Mucosa of gallbladder (tissue), 1 donor: ENCODE measurements around the gene C10orf105. TPM values are rescaled to one million over a fixed set of nuclear protein-coding genes. Genes with fewer than 3 reads are reported as not detected.
A peak's percentile ranks its signal among the peaks of the same experiment; 100 is the strongest.

Source experiments
- DNase-seq: peaks from one replicate; pipeline ENCODE4 v3.0.0-alpha.2; 2020; ENCODE audit warnings: low spot score
- total RNA-seq: library from RNA; stranded (reverse); gene quantifications from one replicate; pipeline ENCODE4 v1.2.1, GENCODE V29; 2021
- donor health status: DM: no; HTN: no; CAD: no.

C10orf105 gene
- total RNA-seq, 1 donor from 2014 or later: 0.06 TPM

- peak; percentile 59 for DNase-seq
Observed at GRCh38 chr10:71737001-71737833, 17.6 kb upstream of the C10orf105 start.

DNA sequence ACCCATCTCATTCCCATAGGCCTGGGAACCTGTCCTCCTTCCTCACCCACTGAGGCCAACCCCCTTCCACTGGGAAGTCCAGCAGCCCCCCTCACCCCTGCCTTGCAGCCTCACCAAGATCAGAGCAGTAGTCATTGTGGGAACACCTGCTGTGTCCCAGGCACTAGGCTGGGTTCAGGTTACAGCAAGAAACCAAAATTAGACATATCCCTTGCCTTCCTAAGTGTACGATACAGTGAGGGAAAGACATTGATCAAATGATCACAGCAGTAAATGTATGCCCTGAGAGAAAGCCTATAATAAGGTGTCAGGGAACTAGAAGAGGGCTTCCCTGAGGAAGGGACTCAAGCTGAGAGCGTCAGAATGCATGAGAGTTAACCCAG is 17.0 kb upstream of the C10orf105 start:
- no peak for DNase-seq

DNA sequence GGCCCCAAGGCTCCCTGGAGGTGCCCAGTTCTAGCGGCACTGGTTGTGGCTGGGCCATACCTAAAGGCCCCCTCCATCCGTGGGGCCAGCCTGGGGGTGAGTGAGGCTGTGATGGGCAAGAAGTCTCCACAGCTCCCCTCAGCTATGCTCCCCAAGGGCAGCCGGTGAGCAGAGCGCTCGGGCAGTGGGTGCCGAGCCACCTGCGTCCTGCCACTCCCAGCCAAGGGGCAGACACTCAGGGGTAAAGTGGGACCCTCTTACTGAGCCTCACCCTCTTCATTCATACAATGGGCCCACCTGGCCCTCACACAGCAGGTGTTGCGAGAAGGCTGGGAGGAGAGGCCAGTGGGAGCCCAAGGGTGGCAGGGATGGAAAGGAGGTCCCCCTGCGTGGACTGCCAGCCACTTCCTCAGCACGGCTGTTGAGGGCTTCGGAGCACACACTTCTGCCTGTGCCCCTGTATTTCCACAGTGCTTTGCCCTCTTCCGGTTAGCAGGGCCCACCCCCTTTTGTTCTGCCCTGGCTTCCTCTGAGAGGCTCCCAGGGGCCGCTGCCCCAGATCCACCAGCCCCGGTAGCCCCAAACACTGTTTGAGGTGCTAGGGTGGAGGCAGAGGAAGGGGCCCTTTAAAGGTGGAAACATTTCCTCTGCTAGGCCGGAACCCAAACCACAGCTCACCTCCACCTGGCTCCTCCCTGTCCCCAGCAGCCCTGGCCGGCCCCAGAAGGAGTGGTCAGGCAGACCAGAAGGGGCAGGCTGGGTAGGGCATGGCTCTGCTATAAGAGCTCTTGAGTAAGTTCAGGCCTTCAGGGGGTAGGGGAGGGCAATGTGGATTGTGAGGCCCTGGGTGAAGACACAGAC is 16.4 kb upstream of the C10orf105 start:
- no peak for DNase-seq

DNA sequence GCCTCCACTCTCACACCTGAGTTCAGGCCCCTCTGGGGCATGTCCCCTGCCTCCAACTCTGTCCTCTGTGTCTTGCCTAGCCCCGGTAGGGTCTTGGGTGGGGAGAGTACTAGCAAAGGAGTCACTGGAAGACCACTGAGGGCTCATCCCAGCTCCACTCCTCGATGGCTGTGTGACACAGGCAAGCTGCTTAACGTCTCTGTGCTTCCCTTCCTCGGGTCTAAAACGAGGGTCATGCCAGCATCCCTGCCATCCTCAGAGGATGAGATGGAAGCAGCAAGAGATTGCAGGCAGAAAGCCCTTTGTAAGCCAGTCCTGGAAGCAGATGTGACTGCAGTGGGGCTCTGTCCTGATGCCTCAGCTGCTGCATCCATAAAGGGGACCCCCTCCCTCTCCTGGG is 15.2 kb upstream of the C10orf105 start:
- DNase-seq: no peak

GRCh38 chr10:71731791-71732190 is 12.2 kb upstream of the C10orf105 start:
- DNase-seq: no peak

DNA sequence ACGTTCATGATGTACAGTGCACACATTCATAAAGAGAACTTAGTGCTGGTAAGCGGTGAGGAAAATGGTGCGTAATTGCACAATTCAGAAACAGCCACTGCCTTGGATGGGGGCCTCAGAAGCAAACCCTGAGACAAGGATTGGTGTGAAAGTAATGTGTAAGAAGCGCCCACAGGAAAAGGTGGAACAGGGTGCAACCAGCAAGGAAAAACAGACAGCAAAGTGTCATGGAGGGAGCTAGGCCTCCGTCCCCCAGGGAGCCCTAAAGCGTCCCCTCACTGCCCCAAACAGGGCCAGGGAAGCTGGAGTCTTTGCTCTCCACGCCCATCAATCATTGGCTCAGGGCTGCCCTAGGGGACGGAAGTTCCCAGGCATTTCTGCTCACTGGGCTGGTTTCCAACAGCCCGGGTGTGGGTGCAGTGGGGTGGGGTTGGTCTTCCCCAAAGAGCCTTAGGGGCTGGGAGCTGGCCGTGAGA is 9.6 kb upstream of the C10orf105 start:
- peak; percentile 60 for DNase-seq

- DNase-seq: peak; percentile 88
Observed at GRCh38 chr10:71727738-71728737, 8.5 kb upstream of the C10orf105 start.

DNA sequence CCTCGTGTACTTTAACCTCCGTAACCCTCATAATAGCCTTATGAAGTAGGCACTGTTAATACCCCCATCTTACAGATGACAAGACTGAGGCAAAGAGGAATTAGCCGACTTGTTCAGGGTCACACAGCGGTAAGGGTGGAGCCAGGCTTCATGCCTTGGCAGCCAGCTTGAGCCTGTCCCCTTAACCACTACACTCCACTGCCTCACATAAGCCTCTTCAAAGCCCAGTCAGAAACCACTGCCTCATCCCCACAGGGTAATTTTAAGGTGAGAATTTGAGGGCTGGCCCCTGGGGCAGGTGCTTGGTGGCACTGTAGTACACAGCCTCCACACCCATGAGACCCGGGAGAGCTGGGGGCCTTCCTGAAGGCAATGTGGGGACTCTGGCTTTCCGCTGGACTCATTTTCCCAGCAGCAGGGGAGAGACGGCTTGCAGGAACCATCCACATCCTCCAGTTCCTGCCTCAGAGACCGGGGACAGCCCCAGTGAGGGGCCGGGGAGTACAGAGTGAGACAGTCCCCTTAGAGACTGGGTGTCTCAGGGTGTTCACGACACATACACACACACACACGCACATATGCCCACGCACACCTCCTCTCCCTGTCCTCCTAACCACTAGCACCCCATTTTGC is 7.6 kb upstream of the C10orf105 start:
- no peak for DNase-seq

DNA sequence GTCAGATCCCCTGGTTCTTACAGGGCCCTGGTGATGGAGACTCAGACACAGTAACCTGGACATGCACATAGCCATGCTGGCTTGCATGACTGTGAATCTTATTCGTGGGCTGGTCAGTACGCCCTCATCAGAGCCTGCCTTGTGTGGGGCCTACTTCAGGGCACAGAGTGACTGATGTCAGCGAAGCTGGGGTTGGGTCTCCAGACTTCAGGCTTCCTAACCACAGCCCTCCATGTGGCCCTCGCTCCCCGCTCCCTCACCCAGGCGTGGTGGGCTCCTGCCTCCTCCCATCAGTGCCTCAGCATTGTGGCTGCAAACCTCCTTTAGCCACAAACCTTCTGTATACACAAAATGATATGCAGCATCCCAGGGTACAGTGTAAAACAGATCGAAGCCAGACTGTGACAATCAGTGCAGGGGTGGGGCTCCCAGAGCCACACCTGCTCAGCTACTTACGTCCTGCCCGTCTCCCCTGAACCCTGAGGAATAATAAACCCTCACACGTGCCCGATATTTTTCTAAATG is 7.1 kb upstream of the C10orf105 start:
- no peak for DNase-seq

- no peak for DNase-seq
Observed at GRCh38 chr10:71725998-71726579, 6.5 kb upstream of the C10orf105 start.

DNA sequence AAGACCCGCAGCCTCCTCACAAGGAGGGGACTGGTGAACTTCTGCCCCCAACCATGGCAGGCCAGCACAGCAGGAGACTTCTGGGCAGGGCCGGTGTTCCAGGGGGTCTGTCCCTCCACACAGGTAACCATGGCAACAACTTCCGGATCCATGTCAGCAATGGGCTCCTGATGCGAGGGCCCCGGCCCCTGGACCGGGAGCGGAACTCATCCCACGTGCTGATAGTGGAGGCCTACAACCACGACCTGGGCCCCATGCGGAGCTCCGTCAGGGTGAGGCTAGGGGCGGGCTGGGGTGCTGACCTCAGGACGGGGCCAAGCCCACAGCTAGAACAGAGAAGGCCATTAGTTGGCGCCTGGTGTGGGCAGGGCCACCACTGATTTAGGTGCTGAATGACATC is 5.7 kb upstream of the C10orf105 start:
- no peak for DNase-seq

GRCh38 chr10:71724539-71724938 is 5.0 kb upstream of the C10orf105 start:
- DNase-seq: no peak

- no peak for DNase-seq
Observed at GRCh38 chr10:71723311-71723710, 3.7 kb upstream of the C10orf105 start.

- DNase-seq: no peak
Observed at GRCh38 chr10:71722849-71723248, 3.3 kb upstream of the C10orf105 start.

DNA sequence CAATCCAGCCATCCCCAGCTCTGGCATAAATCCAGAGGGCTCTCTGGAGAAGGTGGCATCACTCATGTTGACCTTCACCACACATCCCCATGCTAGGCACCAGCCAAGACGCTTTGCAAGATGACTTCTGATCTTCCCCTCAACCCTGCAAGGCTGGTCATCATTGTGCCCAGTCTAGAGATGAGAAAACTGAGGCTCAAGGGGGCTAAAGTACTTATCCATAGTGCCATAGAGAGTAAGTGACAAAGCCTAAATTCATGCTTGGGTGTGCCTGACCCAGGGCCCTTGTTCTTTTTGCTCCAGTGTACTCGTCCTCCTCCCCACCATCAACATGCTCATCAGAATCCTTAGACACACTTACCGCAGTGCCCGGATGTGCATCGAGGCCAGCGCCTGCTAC is 1.7 kb upstream of the C10orf105 start:
- DNase-seq: no peak

DNA sequence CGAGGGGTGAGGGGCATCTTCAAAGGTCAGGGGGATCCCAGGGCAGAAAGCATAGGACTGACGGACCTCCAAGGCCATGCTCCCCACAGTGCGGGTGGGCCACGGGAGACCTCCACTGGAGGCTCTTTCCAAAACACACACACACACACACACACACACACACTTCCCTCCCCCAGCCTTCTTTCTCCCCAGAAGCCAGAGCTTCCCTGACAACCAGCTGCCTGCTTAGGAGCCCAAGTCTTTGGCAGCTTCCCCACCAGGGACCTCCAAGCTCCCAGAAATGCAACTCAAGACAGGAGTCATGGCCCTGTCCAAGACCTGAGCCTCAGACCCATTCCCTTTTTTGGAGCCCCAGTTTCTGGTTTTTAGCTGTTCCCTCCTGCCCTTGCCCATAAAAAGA is 710 bp upstream of the C10orf105 start:
- no peak for DNase-seq

DNA sequence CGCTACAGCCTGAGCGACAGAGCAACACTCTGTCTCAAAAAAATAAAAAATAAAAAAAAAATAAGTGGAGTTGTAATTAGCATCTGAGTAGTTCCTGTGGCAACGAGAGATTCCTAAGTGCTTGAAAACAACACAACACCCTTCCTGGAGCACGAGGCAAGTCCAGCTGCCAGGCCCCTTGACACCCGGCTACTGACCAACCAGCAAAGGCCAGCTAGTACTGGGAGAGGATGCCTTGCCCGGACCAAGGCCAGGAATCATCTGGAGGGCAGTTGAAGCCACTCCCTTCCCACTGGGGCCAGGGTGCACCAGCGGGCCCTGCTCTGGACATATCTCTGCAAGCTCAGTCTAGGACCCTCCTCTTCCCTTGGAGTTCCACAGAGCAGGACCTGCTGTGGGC is 536 bp downstream of the C10orf105 start:
- DNase-seq: no peak

- no peak for DNase-seq
Observed at GRCh38 chr10:71718165-71718698, 1.3 kb downstream of the C10orf105 start.

GRCh38 chr10:71717551-71717951 is 2.0 kb downstream of the C10orf105 start:
- DNase-seq: no peak

DNA sequence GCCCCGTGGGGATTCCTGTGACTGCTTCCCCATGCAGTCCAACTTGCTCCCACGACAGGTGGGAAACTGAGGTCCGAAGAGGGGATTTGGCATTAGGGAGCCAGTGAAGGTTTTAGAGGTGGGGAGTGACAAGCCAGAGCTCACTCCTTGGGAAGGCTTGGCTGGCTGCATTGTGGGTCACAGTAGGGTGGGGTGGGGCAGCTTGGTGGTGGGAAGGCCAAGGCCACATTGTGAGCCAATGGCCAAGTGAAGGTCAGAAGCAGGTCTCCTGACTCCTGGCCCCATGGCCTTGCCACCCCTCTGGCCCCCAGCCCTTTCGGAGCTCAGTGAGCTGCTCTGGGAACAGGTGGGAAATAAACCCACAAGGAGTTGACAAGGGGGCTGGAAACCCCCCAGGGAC is 2.5 kb downstream of the C10orf105 start:
- DNase-seq: no peak
